Liver (tissue), 3 donors: ENCODE measurements around the gene WWOX.

Source experiments
- CTCF ChIP-seq: fragments of 150-350 bp; IDR thresholded peaks from 2 replicates; pipeline ENCODE4 v1.5.1; 2017; ENCODE audit warnings: improper control_type of control experiment, low read depth, low read length; ENCODE audit not compliant: missing input control
- FOXA1 ChIP-seq: IDR thresholded peaks from 2 replicates; pipeline ENCODE4 v1.6.1; 2016; ENCODE audit warnings: antibody characterized with exemption
- GABPA ChIP-seq, 2 donors: IDR thresholded peaks in 1 of 2; conservative IDR thresholded peaks in 1 of 2; 2 replicates each; pipeline ENCODE4 v1.6.1; 2016; ENCODE audit warnings: antibody characterized with exemption in 2 of 2, mild to moderate bottlenecking in 1 of 2, moderate library complexity in 1 of 2
- RAD21 ChIP-seq, 2 donors: IDR thresholded peaks; 2 replicates each; pipeline ENCODE4 v1.6.1; 2016; ENCODE audit warnings: antibody characterized with exemption in 2 of 2, mild to moderate bottlenecking in 2 of 2
- REST ChIP-seq: IDR thresholded peaks from 2 replicates; pipeline ENCODE4 v1.6.1; 2016; ENCODE audit warnings: antibody characterized with exemption, mild to moderate bottlenecking
- RXRA ChIP-seq, 2 donors: IDR thresholded peaks; 2 replicates each; pipeline ENCODE4 v1.6.1; 2017 to 2018; ENCODE audit warnings: antibody characterized with exemption in 2 of 2, mild to moderate bottlenecking in 1 of 2
- donor health status: healthy.
- donor health status: healthy.

- TF ChIP-seq CTCF (no peak), RAD21 (IDR thresholded peaks at IDR 0.05) (no peak), RXRA (IDR thresholded peaks at IDR 0.05) (no peak), FOXA1 (no peak), GABPA (IDR thresholded peaks at IDR 0.05 in 1 of 2, conservative IDR thresholded peaks at IDR 0.05 in 1 of 2) (no peak), REST (no peak)
Measured at GRCh38 chr16:79081297-79082066, 982.0 kb downstream of the WWOX start.
